Measurements from ENCODE around the gene GSTA2. TPM values are rescaled to one million over a fixed set of nuclear protein-coding genes. Genes with fewer than 3 reads are reported as not detected.

GSTA2 gene
- total and polyA plus RNA-seq, 10 of the 15 experiments (the other 5 are each of a cell fraction or from before 2014, with no cell fraction given), result not detected

- Histone ChIP-seq H3K27me3 (replicated peaks in 1 of 2; ENCODE audit: control insufficient read depth in 2 of 2, insufficient read depth in 2 of 2, low read length in 1 of 2) (no peaks in the 10 kb centered on the region), H3K4me3 (no peak overlapping the region), H4K20me1 (ENCODE audit: control insufficient read depth, insufficient read depth) (no peaks in the 10 kb centered on the region), H3K9ac (ENCODE audit: control insufficient read depth, insufficient read depth, low read length) (no peak overlapping the region), H3K27ac (ENCODE audit: control insufficient read depth, insufficient read depth) (no peak overlapping the region), H3K9me3 (replicated peaks; ENCODE audit: control insufficient read depth, insufficient read depth, low read length) (no peaks in the 10 kb centered on the region), H3K79me2 (ENCODE audit: control insufficient read depth, insufficient read depth, low read length) (no peaks in the 10 kb centered on the region), H2AFZ (ENCODE audit: control insufficient read depth, low read depth, low read length) (no peak overlapping the region), H3K4me1 (ENCODE audit: control insufficient read depth, insufficient read depth, low read length) (peaks cover 5% of the 10 kb centered on the region), H3K36me3 (ENCODE audit: control insufficient read depth in 2 of 2, insufficient read depth in 2 of 2, low read length in 1 of 2) (no peaks in the 10 kb centered on the region), H3K4me2 (ENCODE audit: control insufficient read depth, insufficient read depth) (no peak overlapping the region)
- no peak for DNase-seq (ENCODE audit: low read depth, low spot score)
- in situ Hi-C loops (cut with MboI) (no loop called here), intact Hi-C loops (cut with micrococcal nuclease; ENCODE audit: unreplicated experiment) (no loop called here)
- ChIA-PET RAD21 (ENCODE audit: unreplicated experiment) (interaction anchor here (1.5 kb wide), 1 partner anchor 760 kb away, joined by 5 read pairs; no protein-coding TSS in a partner anchor), POLR2A (no interaction called here), SMC1A (ENCODE audit: uncharacterized antibody, unreplicated experiment) (interaction anchor here (0.7 to 1.7 kb wide), 5 partner anchors 14 to 338 kb away, joined by 3 to 5 read pairs (median 4); partner anchors contain the start of gene GSTA2), CTCF (interaction anchor here (0.6 to 3.1 kb wide), 17 partner anchors 8 to 338 kb away, joined by 3 to 13 read pairs (median 4); no protein-coding TSS in a partner anchor)
- ATAC-seq, result no peak; the same call in 2 of the 3 replicates
- 64% methylated on average over 3 of the region's 3 CpGs for WGBS (ENCODE audit: insufficient coverage, insufficient replicate concordance, low lambda C conversion rate, missing lambda C conversion rate)
- no peak for FAIRE-seq
- BruUV-seq (replicated peaks), result no TSS peak
- TF ChIP-seq ZBTB40 (IDR thresholded peaks at IDR 0.05; ENCODE audit: borderline replicate concordance) (no peak), ZBTB4 (CRISPR knock-in tag; IDR thresholded peaks at IDR 0.05) (no peak), FOXM1 (IDR thresholded peaks at IDR 0.05; ENCODE audit: low read depth, low read length) (no peak), EZH2 (IDR thresholded peaks at IDR 0.05; ENCODE audit: borderline replicate concordance, control insufficient read depth, low read depth, low read length) (no peak), IRF3 (IDR thresholded peaks at IDR 0.05) (no peak), NRF1 (conservative IDR thresholded peaks at IDR 0.05; ENCODE audit: low read depth, low read length) (no peak), JUND (IDR thresholded peaks at IDR 0.05; ENCODE audit: low read depth, low read length) (no peak), KDM1A (IDR thresholded peaks at IDR 0.05; ENCODE audit: borderline replicate concordance) (no peak), FOS (IDR thresholded peaks at IDR 0.05; ENCODE audit: borderline replicate concordance, extremely low read depth, insufficient read length) (no peak), KAT2A (conservative IDR thresholded peaks at IDR 0.05; ENCODE audit: control insufficient read depth, low read depth, low read length) (no peak), SMC3 (IDR thresholded peaks at IDR 0.05; ENCODE audit: borderline replicate concordance, low read length) (no peak), BMI1 (IDR thresholded peaks at IDR 0.05; ENCODE audit: borderline replicate concordance) (no peak), SMAD5 (IDR thresholded peaks at IDR 0.05; ENCODE audit: low read depth) (no peak), SUZ12 (IDR thresholded peaks at IDR 0.05; ENCODE audit: unreplicated experiment) (no peak)
- TF ChIP-seq, protein P1, sequence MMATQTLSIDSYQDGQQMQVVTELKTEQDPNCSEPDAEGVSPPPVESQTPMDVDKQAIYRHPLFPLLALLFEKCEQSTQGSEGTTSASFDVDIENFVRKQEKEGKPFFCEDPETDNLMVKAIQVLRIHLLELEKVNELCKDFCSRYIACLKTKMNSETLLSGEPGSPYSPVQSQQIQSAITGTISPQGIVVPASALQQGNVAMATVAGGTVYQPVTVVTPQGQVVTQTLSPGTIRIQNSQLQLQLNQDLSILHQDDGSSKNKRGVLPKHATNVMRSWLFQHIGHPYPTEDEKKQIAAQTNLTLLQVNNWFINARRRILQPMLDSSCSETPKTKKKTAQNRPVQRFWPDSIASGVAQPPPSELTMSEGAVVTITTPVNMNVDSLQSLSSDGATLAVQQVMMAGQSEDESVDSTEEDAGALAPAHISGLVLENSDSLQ (IDR thresholded peaks at IDR 0.05), result no peak
Measured at GRCh38 chr6:52725143-52725534, 38.1 kb downstream of the GSTA2 start.
